K562 (cell line): ENCODE results near the gene PI4KA. TPM values are rescaled to one million over a fixed set of nuclear protein-coding genes. Genes with fewer than 3 reads are reported as not detected.

Experiments used
- CBX2 ChIP-seq: fragments of 200-600 bp; sonication (generic); IDR thresholded peaks from one replicate; pipeline ENCODE4 v1.6.1; 2012; ENCODE audit warnings: mild to moderate bottlenecking, low read length, inconsistent platforms; ENCODE audit not compliant: insufficient read depth, poor library complexity, severe bottlenecking
- ELF4 ChIP-seq: fragments of 450-650 bp; formaldehyde crosslinking; IDR thresholded peaks from 2 replicates; pipeline ENCODE4 v1.4.0; 2022; ENCODE audit warnings: missing genetic modification characterization
- FOXJ3 ChIP-seq: sonication (generic); formaldehyde crosslinking; IDR thresholded peaks from 2 replicates; pipeline ENCODE4 v1.4.0; 2020; ENCODE audit warnings: mild to moderate bottlenecking, missing genetic modification reagents
- HNRNPLL ChIP-seq: fragments of 200-400 bp; formaldehyde crosslinking; IDR thresholded peaks from 2 replicates; pipeline ENCODE4 v1.6.1; 2017; ENCODE audit warnings: low read length, low read depth, mild to moderate bottlenecking; ENCODE audit not compliant: poor library complexity, severe bottlenecking
- KDM5B ChIP-seq: fragments of 200-600 bp; sonication (generic); IDR thresholded peaks from 2 replicates; pipeline ENCODE4 v1.6.1; 2012; ENCODE audit warnings: low read depth, mild to moderate bottlenecking, moderate library complexity, low read length, control low read depth, inconsistent platforms; ENCODE audit not compliant: insufficient replicate concordance
- KLF1 ChIP-seq: fragments of 450-650 bp; IDR thresholded peaks from 2 replicates; pipeline ENCODE4 v1.6.1; 2016; ENCODE audit warnings: missing genetic modification characterization, missing compliant biosample characterization
- MTA3 ChIP-seq: fragments of 450-650 bp; formaldehyde crosslinking; IDR thresholded peaks from 2 replicates; pipeline ENCODE4 v1.6.1; 2017; ENCODE audit warnings: mild to moderate bottlenecking, borderline replicate concordance
- NR3C1 ChIP-seq: sonication (generic); formaldehyde crosslinking; IDR thresholded peaks from 2 replicates; pipeline ENCODE4 v1.8.1; 2022; ENCODE audit warnings: missing genetic modification reagents
- RFX1 ChIP-seq: fragments of 450-650 bp; IDR thresholded peaks from 2 replicates; pipeline ENCODE4 v1.6.1; 2016; ENCODE audit warnings: mild to moderate bottlenecking, moderate library complexity
- RFX5 ChIP-seq: IDR thresholded peaks from 2 replicates; pipeline ENCODE4 v1.6.1; 2011; ENCODE audit warnings: low read depth, mild to moderate bottlenecking, improper control_type of control experiment, low read length
- SIX5 ChIP-seq, 2 experiments: IDR thresholded peaks; 2 replicates each; pipeline ENCODE4 v1.6.1; 2011; ENCODE audit warnings: low read length in 2 of 2, borderline replicate concordance in 1 of 2, low read depth in 1 of 2, mild to moderate bottlenecking in 1 of 2, moderate library complexity in 1 of 2; ENCODE audit not compliant: insufficient read depth in 1 of 2
- TBP ChIP-seq: optimal IDR thresholded peaks from 2 replicates; pipeline ENCODE3; 2011; ENCODE audit warnings: low read depth, low read length, improper control_type of control experiment
- WHSC1 ChIP-seq: IDR thresholded peaks from one replicate; pipeline ENCODE4 v1.6.1; 2012; ENCODE audit warnings: low read length, control low read depth, inconsistent platforms
- ZC3H4 ChIP-seq: sonication (generic); formaldehyde crosslinking; IDR thresholded peaks from 2 replicates; pipeline ENCODE4 v1.9.0; 2021; ENCODE audit warnings: missing genetic modification reagents, borderline replicate concordance
- ZNF174 ChIP-seq: fragments of 250-450 bp; sonication (Bioruptor Pico); IDR thresholded peaks from 2 replicates; pipeline ENCODE4 v1.4.0; 2020; ENCODE audit warnings: mild to moderate bottlenecking
- ZNF444 ChIP-seq: fragments of 250-450 bp; sonication (Bioruptor Pico); IDR thresholded peaks from 2 replicates; pipeline ENCODE4 v1.4.0; 2020; ENCODE audit warnings: mild to moderate bottlenecking, moderate library complexity
- ZNF583 ChIP-seq: fragments of 250-450 bp; sonication (Bioruptor Pico); IDR thresholded peaks from 2 replicates; pipeline ENCODE4 v1.4.0; 2020
- polyA plus RNA-seq, 8 experiments: library from polyadenylated mRNA; depleted of rRNA in 4 of 8; stranded (reverse) in 5 of 8; unstranded in 3 of 8; fragments of >200 nt; fragmentation: Nextera tagmentation in 2 of 8; fragmentation: Illumina TruSeq in 1 of 8; extraction: Ambion mirVana in 2 of 8; extraction: Trizol in 1 of 8; gene quantifications; 2 replicates each; pipeline versions ENCODE4 v1.2.1 to v1.2.3, GENCODE V29; 2011 to 2014; ENCODE audit warnings: inconsistent platforms in 1 of 8, missing spikeins in 1 of 8
- total RNA-seq, 7 experiments: library from RNA; depleted of rRNA in 6 of 7; stranded (reverse); fragments of >200 nt in 6 of 7; fragmentation: Illumina TruSeq in 2 of 7; extraction: Trizol in 2 of 7; gene quantifications; 2 replicates each; pipeline versions ENCODE4 v1.2.1 to v1.2.3, GENCODE V29; 2011 to 2021; ENCODE audit warnings: low replicate concordance in 1 of 7
- TF ChIP-seq, protein P1 (sequence below): fragments of 450-650 bp; IDR thresholded peaks from 2 replicates; pipeline ENCODE4 v1.6.1; 2017; ENCODE audit warnings: antibody characterized with exemption, mild to moderate bottlenecking
- TF ChIP-seq, protein P2 (sequence below): fragments of 250-450 bp; sonication (Bioruptor Pico); IDR thresholded peaks from 2 replicates; pipeline ENCODE4 v1.4.0; 2020

Gene PI4KA
- total and polyA plus RNA-seq, 9 of the 15 experiments (the other 6 are each of a cell fraction or from before 2014, with no cell fraction given): 7.3 to 187 (median 84.7) TPM

GRCh38 chr22:20802922-20803553, 55.6 kb downstream of the PI4KA start (continued):
- TF ChIP-seq KDM5B (no peak), HNRNPLL (peak; percentile 12), ELF4 (CRISPR knock-in tag) (no peak), ZC3H4 (CRISPR knock-in tag) (peak; percentile 34; the same call in 1 of the 2 replicates), ZNF174 (CRISPR knock-in tag) (no peak), RFX1 (no peak), TBP (no peak), RFX5 (no peak), CBX2 (no peak), ZNF583 (CRISPR knock-in tag) (no peak), SIX5 (IDR thresholded peaks at IDR 0.05; ENCODE audit: borderline replicate concordance in 1 of 2, insufficient read depth in 1 of 2, low read depth in 1 of 2, low read length in 2 of 2) (0 out of 4 replicates have a peak, but pooled peaks of 1 of the 2 experiments have one; percentile 3), ZNF444 (CRISPR knock-in tag) (no peak), NR3C1 (CRISPR knock-in tag) (0 out of 2 replicates have a peak, but pooled peaks have one; percentile 58), WHSC1 (peak; percentile 9), FOXJ3 (CRISPR knock-in tag) (peak; percentile 57; the same call in 1 of the 2 replicates), KLF1 (tag) (no peak), MTA3 (no peak)
- TF ChIP-seq, protein P1, sequence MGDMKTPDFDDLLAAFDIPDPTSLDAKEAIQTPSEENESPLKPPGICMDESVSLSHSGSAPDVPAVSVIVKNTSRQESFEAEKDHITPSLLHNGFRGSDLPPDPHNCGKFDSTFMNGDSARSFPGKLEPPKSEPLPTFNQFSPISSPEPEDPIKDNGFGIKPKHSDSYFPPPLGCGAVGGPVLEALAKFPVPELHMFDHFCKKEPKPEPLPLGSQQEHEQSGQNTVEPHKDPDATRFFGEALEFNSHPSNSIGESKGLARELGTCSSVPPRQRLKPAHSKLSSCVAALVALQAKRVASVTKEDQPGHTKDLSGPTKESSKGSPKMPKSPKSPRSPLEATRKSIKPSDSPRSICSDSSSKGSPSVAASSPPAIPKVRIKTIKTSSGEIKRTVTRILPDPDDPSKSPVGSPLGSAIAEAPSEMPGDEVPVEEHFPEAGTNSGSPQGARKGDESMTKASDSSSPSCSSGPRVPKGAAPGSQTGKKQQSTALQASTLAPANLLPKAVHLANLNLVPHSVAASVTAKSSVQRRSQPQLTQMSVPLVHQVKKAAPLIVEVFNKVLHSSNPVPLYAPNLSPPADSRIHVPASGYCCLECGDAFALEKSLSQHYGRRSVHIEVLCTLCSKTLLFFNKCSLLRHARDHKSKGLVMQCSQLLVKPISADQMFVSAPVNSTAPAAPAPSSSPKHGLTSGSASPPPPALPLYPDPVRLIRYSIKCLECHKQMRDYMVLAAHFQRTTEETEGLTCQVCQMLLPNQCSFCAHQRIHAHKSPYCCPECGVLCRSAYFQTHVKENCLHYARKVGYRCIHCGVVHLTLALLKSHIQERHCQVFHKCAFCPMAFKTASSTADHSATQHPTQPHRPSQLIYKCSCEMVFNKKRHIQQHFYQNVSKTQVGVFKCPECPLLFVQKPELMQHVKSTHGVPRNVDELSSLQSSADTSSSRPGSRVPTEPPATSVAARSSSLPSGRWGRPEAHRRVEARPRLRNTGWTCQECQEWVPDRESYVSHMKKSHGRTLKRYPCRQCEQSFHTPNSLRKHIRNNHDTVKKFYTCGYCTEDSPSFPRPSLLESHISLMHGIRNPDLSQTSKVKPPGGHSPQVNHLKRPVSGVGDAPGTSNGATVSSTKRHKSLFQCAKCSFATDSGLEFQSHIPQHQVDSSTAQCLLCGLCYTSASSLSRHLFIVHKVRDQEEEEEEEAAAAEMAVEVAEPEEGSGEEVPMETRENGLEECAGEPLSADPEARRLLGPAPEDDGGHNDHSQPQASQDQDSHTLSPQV: no peak
- TF ChIP-seq, protein P2, sequence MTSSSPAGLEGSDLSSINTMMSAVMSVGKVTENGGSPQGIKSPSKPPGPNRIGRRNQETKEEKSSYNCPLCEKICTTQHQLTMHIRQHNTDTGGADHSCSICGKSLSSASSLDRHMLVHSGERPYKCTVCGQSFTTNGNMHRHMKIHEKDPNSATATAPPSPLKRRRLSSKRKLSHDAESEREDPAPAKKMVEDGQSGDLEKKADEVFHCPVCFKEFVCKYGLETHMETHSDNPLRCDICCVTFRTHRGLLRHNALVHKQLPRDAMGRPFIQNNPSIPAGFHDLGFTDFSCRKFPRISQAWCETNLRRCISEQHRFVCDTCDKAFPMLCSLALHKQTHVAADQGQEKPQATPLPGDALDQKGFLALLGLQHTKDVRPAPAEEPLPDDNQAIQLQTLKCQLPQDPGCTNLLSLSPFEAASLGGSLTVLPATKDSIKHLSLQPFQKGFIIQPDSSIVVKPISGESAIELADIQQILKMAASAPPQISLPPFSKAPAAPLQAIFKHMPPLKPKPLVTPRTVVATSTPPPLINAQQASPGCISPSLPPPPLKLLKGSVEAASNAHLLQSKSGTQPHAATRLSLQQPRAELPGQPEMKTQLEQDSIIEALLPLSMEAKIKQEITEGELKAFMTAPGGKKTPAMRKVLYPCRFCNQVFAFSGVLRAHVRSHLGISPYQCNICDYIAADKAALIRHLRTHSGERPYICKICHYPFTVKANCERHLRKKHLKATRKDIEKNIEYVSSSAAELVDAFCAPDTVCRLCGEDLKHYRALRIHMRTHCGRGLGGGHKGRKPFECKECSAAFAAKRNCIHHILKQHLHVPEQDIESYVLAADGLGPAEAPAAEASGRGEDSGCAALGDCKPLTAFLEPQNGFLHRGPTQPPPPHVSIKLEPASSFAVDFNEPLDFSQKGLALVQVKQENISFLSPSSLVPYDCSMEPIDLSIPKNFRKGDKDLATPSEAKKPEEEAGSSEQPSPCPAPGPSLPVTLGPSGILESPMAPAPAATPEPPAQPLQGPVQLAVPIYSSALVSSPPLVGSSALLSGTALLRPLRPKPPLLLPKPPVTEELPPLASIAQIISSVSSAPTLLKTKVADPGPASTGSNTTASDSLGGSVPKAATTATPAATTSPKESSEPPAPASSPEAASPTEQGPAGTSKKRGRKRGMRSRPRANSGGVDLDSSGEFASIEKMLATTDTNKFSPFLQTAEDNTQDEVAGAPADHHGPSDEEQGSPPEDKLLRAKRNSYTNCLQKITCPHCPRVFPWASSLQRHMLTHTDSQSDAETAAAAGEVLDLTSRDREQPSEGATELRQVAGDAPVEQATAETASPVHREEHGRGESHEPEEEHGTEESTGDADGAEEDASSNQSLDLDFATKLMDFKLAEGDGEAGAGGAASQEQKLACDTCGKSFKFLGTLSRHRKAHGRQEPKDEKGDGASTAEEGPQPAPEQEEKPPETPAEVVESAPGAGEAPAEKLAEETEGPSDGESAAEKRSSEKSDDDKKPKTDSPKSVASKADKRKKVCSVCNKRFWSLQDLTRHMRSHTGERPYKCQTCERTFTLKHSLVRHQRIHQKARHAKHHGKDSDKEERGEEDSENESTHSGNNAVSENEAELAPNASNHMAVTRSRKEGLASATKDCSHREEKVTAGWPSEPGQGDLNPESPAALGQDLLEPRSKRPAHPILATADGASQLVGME (CRISPR knock-in tag): 0 out of 2 replicates have a peak, but pooled peaks have one; percentile 72
